ENCODE results near the gene EBLN2.

EBLN2 gene

GRCh38 chr3:73066243-73066642 is 4.8 kb downstream of the EBLN2 start:
- DNase-seq, result peak; percentile 23

GRCh38 chr3:73068419-73068818 is 7.0 kb downstream of the EBLN2 start:
- DNase-seq, result no peak

GRCh38 chr3:73069187-73069586 is 7.7 kb downstream of the EBLN2 start:
- no peak for DNase-seq

GRCh38 chr3:73069775-73070444 is 8.5 kb downstream of the EBLN2 start:
- DNase-seq, result no peak

GRCh38 chr3:73070675-73071575 is 9.5 kb downstream of the EBLN2 start:
- peak; percentile 46 for DNase-seq

GRCh38 chr3:73071952-73072351 is 10.5 kb downstream of the EBLN2 start:
- no peak for DNase-seq

GRCh38 chr3:73072634-73073033 is 11.2 kb downstream of the EBLN2 start:
- peak; percentile 6 for DNase-seq

- peak; percentile 25 for DNase-seq
Measured at GRCh38 chr3:73073091-73073707, 11.7 kb downstream of the EBLN2 start.

- no peak for DNase-seq
Measured at GRCh38 chr3:73074781-73075180, 13.3 kb downstream of the EBLN2 start.

- DNase-seq, result no peak
Measured at GRCh38 chr3:73080216-73080966, 18.9 kb downstream of the EBLN2 start.

GRCh38 chr3:73081140-73081539 is 19.7 kb downstream of the EBLN2 start:
- no peak for DNase-seq

- DNase-seq, result no peak
Measured at GRCh38 chr3:73084170-73084569, 22.7 kb downstream of the EBLN2 start.

GRCh38 chr3:73086071-73086494 is 24.6 kb downstream of the EBLN2 start:
- peak; percentile 39 for DNase-seq

- DNase-seq, result peak; percentile 56
Measured at GRCh38 chr3:73094129-73094528, 32.7 kb downstream of the EBLN2 start.

- DNase-seq, result no peak
Measured at GRCh38 chr3:73094951-73095350, 33.5 kb downstream of the EBLN2 start.

- DNase-seq, result no peak
Measured at GRCh38 chr3:73096169-73096568, 34.7 kb downstream of the EBLN2 start.

GRCh38 chr3:73098026-73098425 is 36.6 kb downstream of the EBLN2 start:
- no peak for DNase-seq

GRCh38 chr3:73098873-73099272 is 37.4 kb downstream of the EBLN2 start:
- no peak for DNase-seq

GRCh38 chr3:73100741-73101559 is 39.5 kb downstream of the EBLN2 start:
- DNase-seq, result peak; percentile 75

- no peak for DNase-seq
Measured at GRCh38 chr3:73101881-73102280, 40.4 kb downstream of the EBLN2 start.

GRCh38 chr3:73107215-73107614 is 45.8 kb downstream of the EBLN2 start:
- DNase-seq, result no peak

GRCh38 chr3:73107676-73108187 is 46.3 kb downstream of the EBLN2 start:
- DNase-seq, result no peak

Data from EL (cell line).